Endothelial cell of umbilical vein (primary cell): Measurements from ENCODE around the gene GALNT12. TPM values are rescaled to one million over a fixed set of nuclear protein-coding genes. Genes with fewer than 3 reads are reported as not detected.

Experiments
- BruUV-seq: library from RNA; stranded (reverse); fragments of 400-500 nt; replicated peaks from 2 replicates; lab custom pipeline; 2021; lab: Mats Ljungman, UMichigan
- CTCF ChIA-PET: fragments of 300-600, 350-600 bp; sonication (Branson Sonifier 250); formaldehyde crosslinking; loops from one replicate; lab custom pipeline; 2021; ENCODE audit warnings: antibody characterized with exemption, inconsistent platforms; lab: Charles Lee
- POLR2A ChIA-PET: fragments of 300-600, 350-600 bp; sonication (Branson Sonifier 250); formaldehyde crosslinking; loops from one replicate; lab custom pipeline; 2021; ENCODE audit warnings: antibody characterized with exemption, inconsistent platforms; lab: Charles Lee
- DNase-seq: peaks from one replicate; pipeline ENCODE4 v3.0.0-alpha.2; 2011; ENCODE audit warnings: low read depth, low spot score
- FAIRE-seq: peaks from 2 replicates; lab custom pipeline; 2011; peaks lifted over from hg19 to GRCh38; lab: Jason Lieb, UNC
- H2AFZ ChIP-seq: 2 replicates; pipeline ENCODE4 v1.6.0; 2012; ENCODE audit warnings: low read depth, low read length, control low read depth, inconsistent platforms
- H3K27ac ChIP-seq: 2 replicates; pipeline ENCODE4 v1.5.1; 2011; ENCODE audit warnings: low read depth, mild to moderate bottlenecking, control low read depth, low read length, moderate library complexity; ENCODE audit not compliant: insufficient read depth
- H3K27me3 ChIP-seq, 2 experiments: 2 replicates each; pipeline versions ENCODE4 v1.6.0 to v1.6.1; 2011; ENCODE audit warnings: low read length in 2 of 2, mixed read lengths in 1 of 2; ENCODE audit not compliant: control insufficient read depth in 2 of 2, insufficient read depth in 2 of 2
- H3K36me3 ChIP-seq, 2 experiments: 2 replicates in 1 of 2; 3 replicates in 1 of 2; pipeline ENCODE4 v1.5.1; 2011; ENCODE audit warnings: low read length in 2 of 2, mild to moderate bottlenecking in 1 of 2, moderate library complexity in 1 of 2; ENCODE audit not compliant: control insufficient read depth in 2 of 2, insufficient read depth in 2 of 2; ENCODE audit errors: extremely low read depth in 1 of 2
- H3K4me1 ChIP-seq: 3 replicates; pipeline ENCODE4 v1.5.1; 2011; ENCODE audit warnings: mild to moderate bottlenecking, low read length; ENCODE audit not compliant: control insufficient read depth, insufficient read depth; ENCODE audit errors: extremely low read depth
- H3K4me2 ChIP-seq: 2 replicates; pipeline ENCODE4 v1.6.1; 2011; ENCODE audit warnings: low read length, control low read depth, mixed read lengths; ENCODE audit not compliant: insufficient read depth
- H3K4me3 ChIP-seq, 3 experiments: fragments of 200-600 bp in 1 of 3; sonication (generic), shearing (Covaris generic) in 1 of 3; replicated peaks in 1 of 3; 2 replicates each; pipeline ENCODE4 v1.5.1; 2011 to 2016; ENCODE audit warnings: control low read depth in 3 of 3, low read length in 3 of 3, mild to moderate bottlenecking in 2 of 3, inconsistent platforms in 1 of 3, low read depth in 1 of 3, moderate library complexity in 1 of 3; ENCODE audit not compliant: insufficient read depth in 1 of 3
- H3K79me2 ChIP-seq: 2 replicates; pipeline ENCODE4 v1.6.0; 2012; ENCODE audit warnings: low read length, inconsistent platforms; ENCODE audit not compliant: control insufficient read depth, insufficient read depth
- H3K9ac ChIP-seq: replicated peaks from 2 replicates; pipeline ENCODE3; 2011; ENCODE audit warnings: low read length, control low read depth; ENCODE audit not compliant: insufficient read depth; ENCODE audit errors: extremely low read depth
- H3K9me1 ChIP-seq: replicated peaks from 3 replicates; pipeline ENCODE4 v1.6.0; 2011; ENCODE audit warnings: mild to moderate bottlenecking, low read length; ENCODE audit not compliant: control insufficient read depth, insufficient read depth; ENCODE audit errors: extremely low read depth
- H3K9me3 ChIP-seq: replicated peaks from 2 replicates; pipeline ENCODE4 v1.5.1; 2012; ENCODE audit warnings: low read length, inconsistent platforms; ENCODE audit not compliant: control insufficient read depth, insufficient read depth
- H4K20me1 ChIP-seq: replicated peaks from 2 replicates; pipeline ENCODE3; 2011; ENCODE audit warnings: mild to moderate bottlenecking, low read length; ENCODE audit not compliant: control insufficient read depth, insufficient read depth; ENCODE audit errors: extremely low read depth
- EZH2 ChIP-seq: IDR thresholded peaks from 2 replicates; pipeline ENCODE4 v1.6.1; 2012; ENCODE audit warnings: borderline replicate concordance, low read depth, mild to moderate bottlenecking, moderate library complexity, low read length, inconsistent platforms; ENCODE audit not compliant: severe bottlenecking
- FOS ChIP-seq: IDR thresholded peaks from 2 replicates; pipeline ENCODE4 v1.6.1; 2011; ENCODE audit warnings: mild to moderate bottlenecking, low read length, moderate library complexity, borderline replicate concordance; ENCODE audit not compliant: insufficient read depth
- GATA2 ChIP-seq: IDR thresholded peaks from 2 replicates; pipeline ENCODE4 v1.7.0; 2011; ENCODE audit warnings: low read depth, mild to moderate bottlenecking, moderate library complexity, mixed read lengths, low read length; ENCODE audit not compliant: insufficient read length, insufficient read depth
- JUN ChIP-seq: IDR thresholded peaks from 2 replicates; pipeline ENCODE4 v1.6.1; 2011; ENCODE audit warnings: borderline replicate concordance, low read depth; ENCODE audit not compliant: insufficient read length, insufficient read depth
- MYC ChIP-seq: IDR thresholded peaks from one replicate; pipeline ENCODE4 v1.6.1; 2011; ENCODE audit warnings: mild to moderate bottlenecking, low read depth, low read length
- POLR2A ChIP-seq: IDR thresholded peaks from 2 replicates; pipeline ENCODE4 v1.6.1; 2012; ENCODE audit warnings: low read depth, mild to moderate bottlenecking, control low read depth, low read length
- POLR2AphosphoS5 ChIP-seq: IDR thresholded peaks from 2 replicates; pipeline ENCODE4 v1.6.1; 2012; ENCODE audit warnings: low read depth, mild to moderate bottlenecking, control low read depth, low read length, moderate library complexity; ENCODE audit not compliant: insufficient read depth
- dilution Hi-C: fragments of 300-500 bp; cut with MboI; formaldehyde crosslinking; loops from one replicate; pipeline ENCODE4 v1.15.0; 2019; ENCODE audit warnings: low sequenced_read_pairs; ENCODE audit not compliant: extremely low pct_ligation_motif_present
- intact Hi-C: fragments of 100-400 bp; cut with micrococcal nuclease; formaldehyde crosslinking; loops from one replicate; pipeline ENCODE4 v1.10.0; 2022
- polyA plus RNA-seq, 4 experiments: library from polyadenylated mRNA; depleted of rRNA in 3 of 4; stranded (reverse) in 3 of 4; unstranded in 1 of 4; fragments of >200 nt; gene quantifications; 2 replicates each; pipeline versions ENCODE4 v1.2.1 to v1.2.3, GENCODE V29; 2011 to 2012; ENCODE audit warnings: missing spikeins in 1 of 4
- total RNA-seq: library from RNA; stranded (reverse); gene quantifications from 2 replicates; pipeline ENCODE4 v1.2.3, GENCODE V29; 2021
- TF ChIP-seq, protein P1 (sequence below), 2 donors: IDR thresholded peaks; 1 replicate in 1 of 2; 2 replicates in 1 of 2; pipeline ENCODE4 v1.5.1; 2011; ENCODE audit warnings: low read length in 2 of 2, mild to moderate bottlenecking in 2 of 2, moderate library complexity in 2 of 2, control low read depth in 1 of 2, inconsistent platforms in 1 of 2, low read depth in 1 of 2; ENCODE audit not compliant: insufficient read depth in 1 of 2; ENCODE audit errors: extremely low read depth in 1 of 2
- TF ChIP-seq, protein P2 (sequence below): IDR thresholded peaks from 2 replicates; pipeline ENCODE4 v1.6.1; 2011; ENCODE audit not compliant: insufficient read depth, insufficient read length

GALNT12 gene
- total and polyA plus RNA-seq, 2 donors (not counting 3 experiments of a cell fraction or from before 2014, with no cell fraction given) = 0.26 to 0.44 TPM

DNA sequence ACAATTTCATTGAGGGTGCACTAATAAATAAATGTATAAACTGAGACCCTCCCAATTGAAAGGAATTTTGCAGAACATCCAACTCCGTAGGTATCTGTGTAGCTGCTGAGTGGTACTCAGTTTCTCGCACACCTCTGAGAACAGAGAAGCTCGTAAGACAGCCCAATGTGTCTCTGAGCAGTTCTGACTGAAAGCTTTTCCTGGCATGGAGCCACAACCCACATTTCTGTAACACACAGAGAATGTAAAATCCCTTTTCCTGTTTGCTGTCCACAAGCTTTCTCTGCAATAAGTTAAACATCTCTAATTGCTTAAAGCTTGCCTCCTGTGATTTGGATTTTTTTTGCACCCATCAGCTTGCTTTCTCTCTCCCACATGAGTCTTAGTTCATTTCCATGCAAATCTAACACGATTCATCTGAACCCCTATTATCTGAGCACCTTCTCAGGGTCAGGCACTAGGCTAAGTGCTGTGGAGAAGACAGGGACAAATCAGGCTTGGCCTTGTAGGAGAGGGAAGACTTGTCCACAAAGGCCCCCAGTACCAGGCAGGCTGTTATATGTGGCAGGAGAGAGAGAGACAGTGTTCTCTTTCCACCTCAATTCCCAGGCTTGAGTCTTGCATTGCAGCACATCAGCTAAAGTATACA lies 92.1 kb downstream of the GALNT12 start:
- Histone ChIP-seq H3K9me3 (no peaks in the 10 kb centered on the region), H3K9ac (no peak overlapping the region), H3K9me1 (no peaks in the 10 kb centered on the region), H3K36me3 (no peaks in the 10 kb centered on the region), H4K20me1 (no peaks in the 10 kb centered on the region), H2AFZ (no peak overlapping the region), H3K27ac (no peak overlapping the region), H3K79me2 (no peaks in the 10 kb centered on the region), H3K4me1 (no peaks in the 10 kb centered on the region), H3K4me2 (no peak overlapping the region), H3K4me3 (no peak overlapping the region), H3K27me3 (peaks cover 2% of the 10 kb centered on the region in 2 experiments)
- no peak for DNase-seq
- no peak for FAIRE-seq
- CTCF ChIA-PET = interaction anchor here (1.0 to 1.5 kb wide), 3 partner anchors 8 to 75 kb away, joined by 3 to 4 read pairs (median 3); no protein-coding TSS in a partner anchor
- TF ChIP-seq, protein P1, sequence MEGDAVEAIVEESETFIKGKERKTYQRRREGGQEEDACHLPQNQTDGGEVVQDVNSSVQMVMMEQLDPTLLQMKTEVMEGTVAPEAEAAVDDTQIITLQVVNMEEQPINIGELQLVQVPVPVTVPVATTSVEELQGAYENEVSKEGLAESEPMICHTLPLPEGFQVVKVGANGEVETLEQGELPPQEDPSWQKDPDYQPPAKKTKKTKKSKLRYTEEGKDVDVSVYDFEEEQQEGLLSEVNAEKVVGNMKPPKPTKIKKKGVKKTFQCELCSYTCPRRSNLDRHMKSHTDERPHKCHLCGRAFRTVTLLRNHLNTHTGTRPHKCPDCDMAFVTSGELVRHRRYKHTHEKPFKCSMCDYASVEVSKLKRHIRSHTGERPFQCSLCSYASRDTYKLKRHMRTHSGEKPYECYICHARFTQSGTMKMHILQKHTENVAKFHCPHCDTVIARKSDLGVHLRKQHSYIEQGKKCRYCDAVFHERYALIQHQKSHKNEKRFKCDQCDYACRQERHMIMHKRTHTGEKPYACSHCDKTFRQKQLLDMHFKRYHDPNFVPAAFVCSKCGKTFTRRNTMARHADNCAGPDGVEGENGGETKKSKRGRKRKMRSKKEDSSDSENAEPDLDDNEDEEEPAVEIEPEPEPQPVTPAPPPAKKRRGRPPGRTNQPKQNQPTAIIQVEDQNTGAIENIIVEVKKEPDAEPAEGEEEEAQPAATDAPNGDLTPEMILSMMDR (IDR thresholded peaks at IDR 0.05; ENCODE audit: extremely low read depth in 1 of 2, insufficient read depth in 1 of 2, low read depth in 1 of 2, low read length in 2 of 2) = no peak
- TF ChIP-seq, protein P2, sequence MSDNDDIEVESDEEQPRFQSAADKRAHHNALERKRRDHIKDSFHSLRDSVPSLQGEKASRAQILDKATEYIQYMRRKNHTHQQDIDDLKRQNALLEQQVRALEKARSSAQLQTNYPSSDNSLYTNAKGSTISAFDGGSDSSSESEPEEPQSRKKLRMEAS = no peak
- TF ChIP-seq MYC = no peak
- TF ChIP-seq EZH2 = no peak
- no peak for TF ChIP-seq GATA2
- no peak for TF ChIP-seq POLR2AphosphoS5
- TF ChIP-seq POLR2A = no peak
- no peak for TF ChIP-seq FOS
- TF ChIP-seq JUN = no peak
- dilution Hi-C loops = no loop called here
- intact Hi-C loops = no loop called here
- POLR2A ChIA-PET = no interaction called here
- BruUV-seq = no TSS peak

Other genes with a start within 250 kb of the GALNT12 start
- gene GABBR2, start 98.7 kb upstream of the GALNT12 start, total RNA-seq = 6.3 and 9.2 TPM in 2 replicates
- 0.43 and 1.1 TPM in 2 replicates for gene GABBR2, start 98.7 kb upstream of the GALNT12 start, polyA plus RNA-seq
- gene ANKS6, start 11.1 kb upstream of the GALNT12 start, total RNA-seq = 18.6 and 22.3 TPM in 2 replicates
- gene ANKS6, start 11.1 kb upstream of the GALNT12 start, polyA plus RNA-seq = 15.5 TPM in 2 replicates
- 0.05 TPM in 1 of 2 replicates, not detected in the other for gene COL15A1, start 136.2 kb downstream of the GALNT12 start, total RNA-seq
- gene COL15A1, start 136.2 kb downstream of the GALNT12 start, polyA plus RNA-seq = not detected in 2 replicates